ENCODE data around the gene ZBTB26. TPM values are rescaled to one million over a fixed set of nuclear protein-coding genes. Genes with fewer than 3 reads are reported as not detected.
A peak's percentile ranks its signal among the peaks of the same experiment; 100 is the strongest.

The ZBTB26 gene
- polyA plus RNA-seq, 2 of the 4 experiments (the other 2 are of a cell fraction): 3.6 to 9.0 TPM

DNA sequence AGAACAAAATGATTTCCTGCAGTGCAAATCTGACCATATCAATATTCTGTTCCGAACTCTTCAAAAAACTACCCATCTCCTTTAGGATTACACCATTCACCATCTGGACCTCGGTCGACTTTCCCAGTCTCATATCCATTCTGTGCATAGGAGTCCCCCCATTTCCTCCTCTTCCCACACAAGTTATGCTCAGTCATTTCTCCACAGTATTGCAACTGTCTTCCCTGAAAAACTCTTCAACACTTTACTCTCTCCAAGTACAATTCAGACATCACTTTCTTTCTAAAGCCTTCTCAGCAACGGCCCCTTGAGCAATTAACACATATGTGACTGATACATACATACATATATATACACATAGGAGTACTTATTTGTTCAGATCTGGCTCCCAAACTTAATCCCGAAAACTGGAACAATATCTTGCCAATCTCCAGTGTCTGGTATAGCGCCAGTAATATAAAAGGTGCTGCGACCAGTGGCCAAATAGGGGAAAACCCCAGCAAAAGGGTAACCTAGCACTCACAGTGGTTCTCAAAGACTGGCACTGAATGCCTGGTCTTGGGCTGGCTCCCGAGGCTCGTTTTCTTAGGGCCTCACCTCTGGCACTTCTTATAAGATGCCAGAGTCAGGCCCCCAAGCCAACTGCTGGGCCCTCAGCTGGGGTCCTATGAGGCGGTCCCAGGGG is 629 bp downstream of the ZBTB26 start:
- FAIRE-seq: no peak
- POLR2A ChIA-PET: interaction anchor here (0.8 to 2.7 kb wide), 7 partner anchors 10 to 61 kb away, joined by 3 to 54 read pairs (median 5); partner anchors contain the start of genes RABGAP1, RC3H2 and ZBTB6

DNA sequence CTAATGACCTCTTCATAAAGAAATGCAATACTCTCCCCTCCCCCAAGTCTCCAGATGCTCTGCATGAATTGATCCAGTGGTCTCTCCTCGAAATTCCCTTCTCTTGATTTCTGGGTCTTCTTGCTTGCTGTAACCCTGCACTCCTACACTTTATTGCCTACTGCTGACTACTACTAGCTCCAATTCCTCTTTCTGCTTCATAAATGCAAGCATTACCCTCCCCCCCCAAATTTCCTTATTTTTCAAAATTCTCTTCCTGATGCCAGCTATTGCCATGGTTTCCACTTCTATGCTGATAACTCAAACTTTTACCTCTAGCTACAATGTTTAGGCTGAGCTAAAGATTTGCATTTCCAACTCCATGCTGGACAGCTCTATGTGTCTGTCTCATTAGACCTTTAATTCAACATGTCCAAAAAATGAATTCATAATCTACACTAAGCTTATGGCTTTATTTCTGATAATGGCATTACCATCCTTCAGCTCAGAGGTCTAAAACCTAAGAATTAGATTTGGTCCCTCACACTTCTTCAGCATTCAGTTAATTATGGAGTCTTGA is 1.4 kb downstream of the ZBTB26 start:
- H3K4me2 ChIP-seq: peak overlapping the region; percentile 94
- H3K4me3 ChIP-seq: 0 out of 3 replicates have a peak overlapping the region, but pooled peaks have one; percentile 81
- CTCF ChIA-PET: interaction anchor here (1.0 to 1.5 kb wide), 4 partner anchors 11 to 57 kb away, joined by 3 to 4 read pairs (median 3); partner anchors contain the start of gene RABGAP1
- no peak for DNase-seq (ENCODE audit: low read depth in 1 of 2, low spot score in 1 of 2)
- H3K27ac ChIP-seq: no peak overlapping the region
- 54% methylated on average over 1 of the region's 1 CpG for WGBS (ENCODE audit: missing lambda C conversion rate)
- no peak for ATAC-seq
- POLR2A ChIA-PET: interaction anchor here (1.3 to 1.6 kb wide), 2 partner anchors 11 to 25 kb away, joined by 5 to 6 read pairs; partner anchors contain the start of genes RABGAP1 and RC3H2
- no peaks in the 10 kb centered on the region for H3K9me3 ChIP-seq
- FAIRE-seq: no peak
- no peak for TF ChIP-seq ZC3H11A (IDR thresholded peaks at IDR 0.05)
- TF ChIP-seq HOXB5 (CRISPR knock-in tag; IDR thresholded peaks at IDR 0.05): no peak
- no peak for TF ChIP-seq CHD2 (IDR thresholded peaks at IDR 0.05; ENCODE audit: low read length, partially characterized antibody)
- TF ChIP-seq E2F6 (IDR thresholded peaks at IDR 0.05; ENCODE audit: borderline replicate concordance, low read depth): no peak
- peaks cover 19% of the 10 kb centered on the region; the same call in 2 of the 3 replicates for H3K4me1 ChIP-seq

More for the DNA sequence above, 629 bp downstream of the ZBTB26 start:
- CTCF ChIA-PET: interaction anchor here (1.0 to 1.2 kb wide), 3 partner anchors 10 to 57 kb away, joined by 3 to 4 read pairs (median 3); partner anchors contain the start of gene RABGAP1
- no peaks in the 10 kb centered on the region for H3K9me3 ChIP-seq
- DNase-seq (ENCODE audit: low read depth in 1 of 2, low spot score in 1 of 2): no peak
- peak overlapping the region; percentile 88 to 96 for H3K27ac ChIP-seq
- H3K4me2 ChIP-seq: peak overlapping the region; percentile 94
- TF ChIP-seq PBX3 (IDR thresholded peaks at IDR 0.05): no peak
- TF ChIP-seq POLR2AphosphoS2 (conservative IDR thresholded peaks at IDR 0.05; ENCODE audit: low read length): no peak
- TF ChIP-seq CTCF (IDR thresholded peaks at IDR 0.05): no peak
- no peak for TF ChIP-seq CEBPB (IDR thresholded peaks at IDR 0.05)
- TF ChIP-seq, protein P1, sequence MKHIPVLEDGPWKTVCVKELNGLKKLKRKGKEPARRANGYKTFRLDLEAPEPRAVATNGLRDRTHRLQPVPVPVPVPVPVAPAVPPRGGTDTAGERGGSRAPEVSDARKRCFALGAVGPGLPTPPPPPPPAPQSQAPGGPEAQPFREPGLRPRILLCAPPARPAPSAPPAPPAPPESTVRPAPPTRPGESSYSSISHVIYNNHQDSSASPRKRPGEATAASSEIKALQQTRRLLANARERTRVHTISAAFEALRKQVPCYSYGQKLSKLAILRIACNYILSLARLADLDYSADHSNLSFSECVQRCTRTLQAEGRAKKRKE (CRISPR knock-in tag; IDR thresholded peaks at IDR 0.05; ENCODE audit: low read depth): no peak
- TF ChIP-seq MAFK (IDR thresholded peaks at IDR 0.05; ENCODE audit: partially characterized antibody): no peak
- TF ChIP-seq KDM5A (IDR thresholded peaks at IDR 0.05): no peak
- TF ChIP-seq, protein P2, sequence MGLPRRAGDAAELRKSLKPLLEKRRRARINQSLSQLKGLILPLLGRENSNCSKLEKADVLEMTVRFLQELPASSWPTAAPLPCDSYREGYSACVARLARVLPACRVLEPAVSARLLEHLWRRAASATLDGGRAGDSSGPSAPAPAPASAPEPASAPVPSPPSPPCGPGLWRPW (IDR thresholded peaks at IDR 0.05): no peak
- no peak for TF ChIP-seq EHF (CRISPR knock-in tag; IDR thresholded peaks at IDR 0.05)
- no peak for TF ChIP-seq FOXS1 (CRISPR knock-in tag; IDR thresholded peaks at IDR 0.05)
- TF ChIP-seq RARB (CRISPR knock-in tag; IDR thresholded peaks at IDR 0.05): no peak
- no peak for TF ChIP-seq HOXB5 (CRISPR knock-in tag; IDR thresholded peaks at IDR 0.05)
- TF ChIP-seq RAD21 (conservative IDR thresholded peaks at IDR 0.05 in 1 of 2, IDR thresholded peaks at IDR 0.05 in 1 of 2): no peak
- TF ChIP-seq RCOR1 (IDR thresholded peaks at IDR 0.05; ENCODE audit: low read depth, low read length): no peak
- no peak for TF ChIP-seq MAZ (IDR thresholded peaks at IDR 0.05; ENCODE audit: borderline replicate concordance, low read depth, low read length)
- no peak; a peak in 2 of 6 replicates for ATAC-seq
- 28% methylated on average over 10 of the region's 10 CpGs for WGBS (ENCODE audit: missing lambda C conversion rate)
- H3K4me1 ChIP-seq: peaks cover 19% of the 10 kb centered on the region; the same call in 2 of the 3 replicates
- peak overlapping the region; percentile 81 for H3K4me3 ChIP-seq

All from A549 (cell line).